CD14-positive monocyte (primary cell): Measurements from ENCODE around the gene MORC3. TPM values are rescaled to one million over a fixed set of nuclear protein-coding genes. Genes with fewer than 3 reads are reported as not detected.

Experiments used
- DNase-seq, 3 donors: peaks; one replicate each; pipeline ENCODE4 v3.0.0-alpha.2; 2011 to 2022
- H2AFZ ChIP-seq: 2 replicates; pipeline ENCODE4 v1.6.0; 2012; ENCODE audit warnings: mild to moderate bottlenecking, low read depth, low read length, inconsistent platforms; ENCODE audit not compliant: insufficient read depth, poor library complexity, severe bottlenecking
- H3K27ac ChIP-seq, 2 donors: 1 replicate in 1 of 2; 2 replicates in 1 of 2; pipeline ENCODE4 v1.5.1; 2012 to 2013; ENCODE audit warnings: low read length in 2 of 2, control low read depth in 1 of 2, inconsistent platforms in 1 of 2, low read depth in 1 of 2, mild to moderate bottlenecking in 1 of 2
- H3K27me3 ChIP-seq, 2 donors: one replicate each; pipeline versions ENCODE4 v1.6.0 to v1.6.1; 2011 to 2013; ENCODE audit warnings: low read length in 2 of 2; ENCODE audit not compliant: control insufficient read depth in 2 of 2, insufficient read depth in 2 of 2
- H3K36me3 ChIP-seq, 2 donors: replicated peaks in 1 of 2; 1 replicate in 1 of 2; 2 replicates in 1 of 2; pipeline versions ENCODE4 v1.5.1 to v1.6.1; 2012 to 2013; ENCODE audit warnings: low read length in 2 of 2, control low read depth in 1 of 2, inconsistent platforms in 1 of 2, mild to moderate bottlenecking in 1 of 2; ENCODE audit not compliant: insufficient read depth in 2 of 2, control insufficient read depth in 1 of 2
- H3K4me1 ChIP-seq, 2 donors: 1 replicate in 1 of 2; 2 replicates in 1 of 2; pipeline versions ENCODE4 v1.5.1 to v1.6.1; 2012 to 2013; ENCODE audit warnings: low read length in 2 of 2, control low read depth in 1 of 2, inconsistent platforms in 1 of 2, mild to moderate bottlenecking in 1 of 2, moderate library complexity in 1 of 2; ENCODE audit not compliant: insufficient read depth in 2 of 2, control insufficient read depth in 1 of 2
- H3K4me2 ChIP-seq: replicated peaks from 2 replicates; pipeline ENCODE3; 2012; ENCODE audit warnings: low read length, moderate library complexity, mild to moderate bottlenecking; ENCODE audit not compliant: poor library complexity, severe bottlenecking; ENCODE audit errors: extremely low read depth
- H3K4me3 ChIP-seq, 3 experiments: fragments of 200-600 bp in 1 of 3; sonication (generic) in 1 of 3; replicated peaks in 1 of 3; 1 replicate in 2 of 3; 2 replicates in 1 of 3; pipeline ENCODE4 v1.5.1; 2011 to 2013; ENCODE audit warnings: low read length in 3 of 3, mild to moderate bottlenecking in 3 of 3, control low read depth in 2 of 3, low read depth in 2 of 3, inconsistent platforms in 1 of 3, moderate library complexity in 1 of 3
- H3K79me2 ChIP-seq: 2 replicates; pipeline ENCODE4 v1.6.0; 2012; ENCODE audit warnings: mild to moderate bottlenecking, control low read depth, inconsistent platforms, low read length, moderate library complexity; ENCODE audit not compliant: insufficient read depth
- H3K9ac ChIP-seq: 2 replicates; pipeline ENCODE4 v1.6.0; 2017; ENCODE audit warnings: low read length, mild to moderate bottlenecking; ENCODE audit not compliant: insufficient read depth, poor library complexity, severe bottlenecking
- H3K9me3 ChIP-seq, 2 donors: replicated peaks in 1 of 2; 1 replicate in 1 of 2; 2 replicates in 1 of 2; pipeline versions ENCODE4 v1.5.1 to v1.6.1; 2012 to 2013; ENCODE audit warnings: low read length in 2 of 2, control low read depth in 1 of 2; ENCODE audit not compliant: control insufficient read depth in 1 of 2, insufficient read depth in 1 of 2
- H4K20me1 ChIP-seq: 2 replicates; pipeline ENCODE4 v1.6.0; 2012; ENCODE audit warnings: mild to moderate bottlenecking, low read length, control low read depth, moderate library complexity; ENCODE audit not compliant: insufficient read depth
- H3K27ac Mint-ChIP-seq, 7 donors: one replicate each; pipeline ENCODE4 v1.8.0; 2020; ENCODE audit warnings: mild to moderate bottlenecking in 7 of 7, mixed read lengths in 7 of 7, moderate library complexity in 6 of 7, inconsistent platforms in 2 of 7
- H3K27me3 Mint-ChIP-seq, 3 donors: one replicate each; pipeline ENCODE4 v1.8.0; 2021 to 2022; ENCODE audit warnings: low read depth in 3 of 3, mild to moderate bottlenecking in 3 of 3, mixed read lengths in 3 of 3, moderate library complexity in 3 of 3, inconsistent platforms in 1 of 3
- H3K36me3 Mint-ChIP-seq, 2 donors: one replicate each; pipeline ENCODE4 v1.8.0; 2020; ENCODE audit warnings: mixed read lengths in 2 of 2, inconsistent platforms in 1 of 2, mild to moderate bottlenecking in 1 of 2
- H3K4me1 Mint-ChIP-seq: one replicate; pipeline ENCODE4 v1.8.0; 2020; ENCODE audit warnings: mild to moderate bottlenecking, mixed read lengths
- H3K4me3 Mint-ChIP-seq, 2 donors: one replicate each; pipeline ENCODE4 v1.8.0; 2020; ENCODE audit warnings: mild to moderate bottlenecking in 2 of 2, mixed read lengths in 2 of 2, moderate library complexity in 1 of 2
- H3K9me3 Mint-ChIP-seq, 7 donors: one replicate each; pipeline ENCODE4 v1.8.0; 2020 to 2022; ENCODE audit warnings: mixed read lengths in 7 of 7, mild to moderate bottlenecking in 6 of 7, moderate library complexity in 6 of 7, inconsistent platforms in 2 of 7
- WGBS: methylation state at CpG from one replicate; pipeline ENCODE4 v1.1.5; 2013; ENCODE audit warnings: missing lambda C conversion rate; ENCODE audit not compliant: insufficient coverage; 5-methylcytosine and 5-hydroxymethylcytosine counted together
- intact Hi-C, 2 donors: fragments of 100-400 bp; cut with micrococcal nuclease; formaldehyde crosslinking; loops; one replicate each; pipeline versions ENCODE4 v1.15.0 to v1.15.1; 2023
- polyA plus RNA-seq, 3 donors: library from polyadenylated mRNA; depleted of rRNA in 1 of 3; unstranded in 2 of 3; stranded (reverse) in 1 of 3; fragments of 300-500 nt in 2 of 3; fragments of >200 nt in 1 of 3; fragmentation: Illumina TruSeq in 2 of 3; gene quantifications; 1 replicate in 2 of 3; 2 replicates in 1 of 3; pipeline ENCODE4 v1.2.3, GENCODE V29; 2012 to 2021
- TF ChIP-seq, protein P1 (sequence below): fragments of 200-600 bp; IDR thresholded peaks from one replicate; pipeline ENCODE4 v1.8.0; 2022; ENCODE audit warnings: antibody characterized with exemption, mild to moderate bottlenecking

The MORC3 gene
- polyA plus RNA-seq, 3 donors, result 16.3 to 27.6 (median 25.5) TPM

DNA sequence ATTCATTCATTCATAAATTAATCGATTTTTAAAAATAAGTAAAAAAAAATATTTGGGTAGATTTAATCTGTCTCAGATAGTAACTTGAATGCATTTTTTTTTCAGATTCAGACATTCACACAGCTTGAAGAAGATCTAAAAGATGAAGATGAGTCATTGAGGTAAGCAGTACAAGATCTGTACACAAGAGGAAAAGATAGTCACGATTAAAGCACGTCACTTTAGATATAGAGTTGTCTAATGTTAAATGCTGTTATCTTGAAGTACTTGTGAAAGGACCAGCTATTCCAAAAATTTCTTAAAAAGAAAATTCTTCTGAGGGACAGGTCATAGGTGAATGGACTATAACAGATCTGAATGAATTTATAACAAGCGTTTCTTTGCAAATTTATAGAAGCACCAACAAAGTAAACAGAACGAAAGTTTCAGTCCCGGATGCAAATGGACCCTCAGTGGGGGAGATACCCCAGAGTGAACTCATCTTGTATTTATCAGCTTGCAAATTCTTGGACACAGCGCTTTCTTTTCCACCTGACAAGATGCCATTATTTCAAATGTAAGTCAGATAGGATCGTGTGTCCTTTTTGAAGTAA lies 31.2 kb upstream of the MORC3 start:
- Mint-ChIP-seq H3K36me3 (peaks cover 58 to 93% of the 10 kb centered on the region in 2 donors), H3K4me1 (no peaks in the 10 kb centered on the region), H3K9me3 (no peaks in the 10 kb centered on the region), H3K4me3 (no peak overlapping the region), H3K27ac (peak overlapping the region in 2 of 7 donors; percentile 2 to 6), H3K27me3 (no peaks in the 10 kb centered on the region)
- no peaks in the 10 kb centered on the region for H3K4me1 ChIP-seq
- 100% methylated on average over 2 of the region's 8 CpGs for WGBS
- H2AFZ ChIP-seq, result no peak overlapping the region
- DNase-seq, result no peak
- no peak overlapping the region for H3K27ac ChIP-seq
- no peaks in the 10 kb centered on the region for H3K79me2 ChIP-seq
- H4K20me1 ChIP-seq, result no peaks in the 10 kb centered on the region
- H3K4me2 ChIP-seq, result no peak overlapping the region
- H3K36me3 ChIP-seq, result peaks cover 70 to 89% of the 10 kb centered on the region in 2 donors
- H3K4me3 ChIP-seq, result no peak overlapping the region
- TF ChIP-seq, protein P1, sequence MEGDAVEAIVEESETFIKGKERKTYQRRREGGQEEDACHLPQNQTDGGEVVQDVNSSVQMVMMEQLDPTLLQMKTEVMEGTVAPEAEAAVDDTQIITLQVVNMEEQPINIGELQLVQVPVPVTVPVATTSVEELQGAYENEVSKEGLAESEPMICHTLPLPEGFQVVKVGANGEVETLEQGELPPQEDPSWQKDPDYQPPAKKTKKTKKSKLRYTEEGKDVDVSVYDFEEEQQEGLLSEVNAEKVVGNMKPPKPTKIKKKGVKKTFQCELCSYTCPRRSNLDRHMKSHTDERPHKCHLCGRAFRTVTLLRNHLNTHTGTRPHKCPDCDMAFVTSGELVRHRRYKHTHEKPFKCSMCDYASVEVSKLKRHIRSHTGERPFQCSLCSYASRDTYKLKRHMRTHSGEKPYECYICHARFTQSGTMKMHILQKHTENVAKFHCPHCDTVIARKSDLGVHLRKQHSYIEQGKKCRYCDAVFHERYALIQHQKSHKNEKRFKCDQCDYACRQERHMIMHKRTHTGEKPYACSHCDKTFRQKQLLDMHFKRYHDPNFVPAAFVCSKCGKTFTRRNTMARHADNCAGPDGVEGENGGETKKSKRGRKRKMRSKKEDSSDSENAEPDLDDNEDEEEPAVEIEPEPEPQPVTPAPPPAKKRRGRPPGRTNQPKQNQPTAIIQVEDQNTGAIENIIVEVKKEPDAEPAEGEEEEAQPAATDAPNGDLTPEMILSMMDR, result no peak
- intact Hi-C loops, result no loop called here
- H3K9ac ChIP-seq, result no peak overlapping the region
- no peaks in the 10 kb centered on the region for H3K9me3 ChIP-seq
- no peaks in the 10 kb centered on the region for H3K27me3 ChIP-seq

DNA sequence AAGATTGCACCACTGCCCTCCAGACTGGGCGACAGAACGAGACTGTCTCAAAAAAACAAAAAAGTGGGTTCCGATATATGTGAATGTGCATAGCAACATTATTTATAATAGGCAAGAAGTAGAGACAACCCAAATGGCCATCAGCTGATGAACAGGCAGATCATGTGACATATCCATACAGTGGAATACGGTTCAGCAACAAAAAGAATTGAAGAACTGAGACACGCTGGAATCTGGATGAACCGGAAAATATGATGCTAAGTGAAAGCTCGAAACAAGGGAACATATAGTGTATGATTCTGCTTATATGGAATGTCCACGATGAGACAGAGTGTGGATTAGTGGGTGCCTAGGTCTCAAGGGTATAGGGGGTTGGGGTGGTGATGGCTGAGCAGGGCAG lies 28.5 kb upstream of the MORC3 start:
- TF ChIP-seq, protein P1, result no peak
- no peak overlapping the region for H3K4me3 Mint-ChIP-seq
- peaks cover 56 to 94% of the 10 kb centered on the region in 2 donors for H3K36me3 Mint-ChIP-seq
- H4K20me1 ChIP-seq, result no peaks in the 10 kb centered on the region
- H3K36me3 ChIP-seq, result peaks cover 62 to 87% of the 10 kb centered on the region in 2 donors
- H3K4me1 ChIP-seq, result no peaks in the 10 kb centered on the region
- intact Hi-C loops, result no loop called here
- no peak overlapping the region for H3K4me2 ChIP-seq
- WGBS, result 92% methylated on average over 5 of the region's 8 CpGs
- H3K9me3 Mint-ChIP-seq, result peaks cover 0 to 2% (median 0%) of the 10 kb centered on the region in 7 donors
- H3K9ac ChIP-seq, result no peak overlapping the region
- no peaks in the 10 kb centered on the region for H3K27me3 ChIP-seq
- H3K4me1 Mint-ChIP-seq, result no peaks in the 10 kb centered on the region
- no peak for DNase-seq
- no peak overlapping the region for H3K27ac Mint-ChIP-seq
- no peaks in the 10 kb centered on the region for H3K9me3 ChIP-seq
- H3K27ac ChIP-seq, result no peak overlapping the region
- H3K4me3 ChIP-seq, result no peak overlapping the region
- no peaks in the 10 kb centered on the region for H3K27me3 Mint-ChIP-seq
- no peak overlapping the region for H2AFZ ChIP-seq
- H3K79me2 ChIP-seq, result no peaks in the 10 kb centered on the region
